GM13976 (cell line): ENCODE data around the gene PCNX2.

Experiments used
- DNase-seq: peaks from one replicate; pipeline ENCODE4 v3.0.0; 2012; ENCODE audit warnings: low spot score
- CTCF ChIP-seq: IDR thresholded peaks from 2 replicates; pipeline ENCODE4 v1.5.1; 2012; ENCODE audit warnings: borderline replicate concordance, mild to moderate bottlenecking; ENCODE audit not compliant: insufficient read depth; ENCODE audit errors: extremely low read depth, missing control alignments, control extremely low read depth
- in situ Hi-C: fragments of 300-500 bp; cut with MboI; formaldehyde crosslinking; loops from one replicate; pipeline ENCODE4 v1.12.0; 2022; ENCODE audit warnings: low sequenced_read_pairs, mixed read lengths, inconsistent platforms; ENCODE audit not compliant: unreplicated experiment

Gene PCNX2

DNA sequence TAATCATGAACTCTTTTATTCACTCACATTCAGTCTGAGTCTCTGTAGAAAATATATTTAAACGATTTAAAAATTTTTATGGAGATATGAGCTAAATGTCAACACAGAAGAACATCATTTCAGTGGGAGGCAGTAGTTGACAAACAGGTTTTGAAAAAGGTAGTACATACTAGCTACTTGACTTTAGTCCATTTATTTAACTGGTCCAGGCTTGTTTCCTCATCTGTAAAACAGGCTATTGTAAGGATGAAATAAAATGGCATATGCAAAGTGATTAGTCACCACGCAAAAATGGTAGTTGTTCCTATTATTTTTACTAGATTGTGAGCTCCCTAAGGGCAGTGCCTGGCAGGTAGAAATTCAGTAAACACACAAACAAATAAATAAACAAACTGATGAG is 270.0 kb downstream of the PCNX2 start:
- in situ Hi-C loops: no loop called here
- no peak for TF ChIP-seq CTCF
- DNase-seq: no peak

DNA sequence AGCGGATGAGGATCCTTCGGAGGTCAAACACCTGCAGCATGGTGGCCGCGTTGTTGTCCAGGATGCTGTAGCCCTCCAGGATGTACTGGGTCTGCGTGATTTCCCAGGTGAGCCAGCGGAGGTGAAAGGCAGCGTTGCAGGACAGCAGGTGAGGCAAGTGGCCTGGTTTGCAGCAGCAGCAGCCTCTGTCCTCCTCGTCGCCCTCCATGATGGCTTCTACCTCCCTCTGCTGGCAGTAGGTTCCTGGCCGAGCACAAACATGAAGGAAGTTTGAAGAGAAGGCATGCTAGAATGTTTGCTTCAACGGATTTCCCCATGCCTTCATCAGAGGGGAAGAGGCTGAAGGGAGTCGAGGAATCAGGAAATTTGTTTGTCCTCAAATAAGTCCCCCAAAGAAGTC is 270.4 kb downstream of the PCNX2 start:
- DNase-seq: peak; percentile 42
- in situ Hi-C loops: no loop called here
- TF ChIP-seq CTCF: peak; percentile 26

- DNase-seq: no peak
- no peak for TF ChIP-seq CTCF
- in situ Hi-C loops: no loop called here
Measured at GRCh38 chr1:233024199-233024598, 271.3 kb downstream of the PCNX2 start.

DNA sequence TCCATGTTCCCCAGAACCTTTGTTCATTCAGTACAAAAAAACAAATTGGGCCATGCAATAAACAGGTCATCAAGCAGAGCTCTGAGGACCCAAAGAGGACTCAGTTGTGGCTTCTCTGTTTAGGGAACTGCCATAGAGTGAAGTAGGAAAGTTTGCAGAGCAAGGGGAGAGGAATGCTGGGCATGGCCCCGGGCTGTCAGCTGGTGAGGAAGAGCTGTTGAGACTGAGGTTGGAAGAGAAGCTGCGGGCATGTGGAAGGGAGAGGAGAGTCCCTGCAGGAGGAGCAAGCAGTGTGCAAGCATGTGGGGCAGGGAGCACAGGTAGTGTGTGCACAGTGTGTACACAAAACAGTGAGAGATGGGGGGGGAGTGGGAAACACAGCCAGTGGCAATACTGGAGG is 273.3 kb downstream of the PCNX2 start:
- no peak for TF ChIP-seq CTCF
- no peak for DNase-seq
- in situ Hi-C loops: no loop called here

DNA sequence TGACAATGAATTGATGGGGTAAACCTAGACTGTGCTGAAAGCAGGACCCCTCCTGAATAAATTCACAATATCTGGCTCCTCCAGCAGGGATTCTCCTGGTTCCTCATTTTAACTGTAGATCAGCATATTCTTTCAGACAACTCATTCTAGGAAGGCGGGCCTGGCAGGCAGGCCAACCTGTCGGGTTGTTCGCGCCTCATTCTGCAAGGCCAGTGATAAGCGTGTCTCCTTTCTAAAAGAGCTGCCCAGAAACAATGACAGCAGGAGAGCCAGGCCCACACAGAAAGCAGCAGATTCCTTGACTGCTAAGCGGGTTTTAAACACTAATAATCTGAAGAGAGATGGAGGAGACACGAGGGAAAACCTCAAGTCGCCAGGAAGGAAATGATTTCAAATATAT is 275.1 kb downstream of the PCNX2 start:
- TF ChIP-seq CTCF: no peak
- in situ Hi-C loops: no loop called here
- DNase-seq: no peak

DNA sequence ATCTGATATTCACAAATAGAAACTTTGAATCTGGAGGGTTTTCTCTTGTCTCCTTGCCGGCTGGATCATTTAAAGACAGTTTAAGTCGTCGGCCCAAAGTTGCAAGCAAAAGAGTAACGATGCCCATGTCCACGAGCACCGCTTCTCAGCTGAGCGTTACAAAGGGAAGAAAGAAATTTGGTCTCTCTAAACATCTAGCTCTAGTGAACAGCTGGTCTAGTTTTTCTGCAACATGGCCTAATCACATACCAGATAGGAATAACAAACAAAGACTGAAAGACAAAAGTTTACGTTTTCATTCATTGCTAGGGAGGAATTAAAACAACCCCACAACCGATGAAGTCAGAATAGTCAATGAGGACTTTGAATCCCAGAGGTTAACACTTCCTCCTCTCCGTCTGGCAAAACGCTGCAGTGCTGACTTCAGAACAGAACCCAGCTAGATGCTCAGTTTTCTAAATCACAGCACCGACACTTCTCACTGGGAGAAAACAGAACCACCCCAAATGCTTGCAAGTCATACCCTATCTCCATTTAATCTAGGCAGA is 275.7 kb downstream of the PCNX2 start:
- TF ChIP-seq CTCF: no peak
- in situ Hi-C loops: no loop called here
- DNase-seq: no peak

DNA sequence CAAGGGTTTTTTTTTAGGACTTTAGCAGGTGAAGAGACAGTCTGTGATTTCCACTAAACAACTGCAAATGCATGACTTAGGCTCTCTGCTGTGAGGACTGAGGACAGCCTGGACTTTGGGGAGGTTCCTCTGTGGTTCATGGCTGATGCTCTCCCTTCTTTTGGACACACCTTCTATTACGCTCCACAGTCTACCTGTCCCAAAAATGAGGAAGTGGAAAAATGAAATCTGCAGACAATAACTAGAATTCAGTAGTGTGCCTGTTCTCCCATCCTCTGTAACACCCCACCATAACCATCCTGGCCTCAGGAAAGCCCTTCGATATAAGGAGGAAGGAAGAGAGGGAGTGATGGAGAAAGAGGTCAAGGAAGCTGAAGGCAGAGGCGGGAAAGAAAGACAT is 276.4 kb downstream of the PCNX2 start:
- DNase-seq: no peak
- TF ChIP-seq CTCF: no peak
- in situ Hi-C loops: no loop called here
